ENCODE measurements around the gene ZSCAN18. TPM values are rescaled to one million over a fixed set of nuclear protein-coding genes. Genes with fewer than 3 reads are reported as not detected.

ZSCAN18 gene
- total and polyA plus RNA-seq, 12 donors = 56.4 to 101 (median 67.7) TPM

- H3K4me3 ChIP-seq = no peak overlapping the region
- intact Hi-C loops (cut with DNase I) = no loop called here
- H3K27me3 ChIP-seq = no peaks in the 10 kb centered on the region
- no peak for ATAC-seq
- TF ChIP-seq CTCF (IDR thresholded peaks at IDR 0.05) = no peak
- WGBS, 2 donors = 94% methylated on average over 12 of the region's 12 CpGs
- no peak overlapping the region for H3K27ac ChIP-seq
- no peaks in the 10 kb centered on the region for H3K36me3 ChIP-seq
- no peak for DNase-seq
- no peaks in the 10 kb centered on the region for H3K4me1 ChIP-seq
- H3K9me3 ChIP-seq = peaks cover 0 to 100% (median 37%) of the 10 kb centered on the region in 11 donors
Observed at GRCh38 chr19:58047672-58048071, 50.4 kb downstream of the ZSCAN18 start.

- DNase-seq (no peak), ATAC-seq (peak in 1 of 8 donors; percentile 33)
- Histone ChIP-seq H3K9me3 (peaks cover 0 to 100% (median 37%) of the 10 kb centered on the region in 11 donors), H3K4me3 (no peak overlapping the region), H3K27ac (no peak overlapping the region), H3K27me3 (no peaks in the 10 kb centered on the region), H3K4me1 (no peaks in the 10 kb centered on the region), H3K36me3 (no peaks in the 10 kb centered on the region)
- TF ChIP-seq CTCF (IDR thresholded peaks at IDR 0.05) = no peak
- 85 to 89% methylated on average over 7 of the region's 7 CpGs for WGBS, 2 donors
- intact Hi-C loops (cut with DNase I) = no loop called here
Observed at GRCh38 chr19:58046856-58047255, 51.2 kb downstream of the ZSCAN18 start.

GRCh38 chr19:58045411-58046050 is 52.5 kb downstream of the ZSCAN18 start:
- intact Hi-C loops (cut with DNase I) = no loop called here
- no peak for ATAC-seq
- Histone ChIP-seq H3K27me3 (no peaks in the 10 kb centered on the region), H3K4me1 (no peaks in the 10 kb centered on the region), H3K27ac (no peak overlapping the region), H3K9me3 (peaks cover 0 to 100% (median 37%) of the 10 kb centered on the region in 11 donors), H3K36me3 (no peaks in the 10 kb centered on the region), H3K4me3 (no peak overlapping the region)
- 94% methylated on average over 24 of the region's 24 CpGs for WGBS, 2 donors
- no peak for TF ChIP-seq CTCF (IDR thresholded peaks at IDR 0.05)
- DNase-seq = no peak

- 90 to 94% methylated on average over 26 of the region's 26 CpGs for WGBS, 2 donors
- no peak for TF ChIP-seq CTCF (IDR thresholded peaks at IDR 0.05)
- Histone ChIP-seq H3K4me3 (no peak overlapping the region), H3K27me3 (no peaks in the 10 kb centered on the region), H3K4me1 (no peaks in the 10 kb centered on the region), H3K9me3 (peaks cover 0 to 100% (median 37%) of the 10 kb centered on the region in 11 donors), H3K36me3 (no peaks in the 10 kb centered on the region), H3K27ac (no peak overlapping the region)
- ATAC-seq (no peak), DNase-seq (no peak)
- intact Hi-C loops (cut with DNase I) = no loop called here
Observed at GRCh38 chr19:58044886-58045285, 53.1 kb downstream of the ZSCAN18 start.

Data from heart right ventricle (tissue), 16 donors.